ENCODE results near the gene CFAP90.

DNA sequence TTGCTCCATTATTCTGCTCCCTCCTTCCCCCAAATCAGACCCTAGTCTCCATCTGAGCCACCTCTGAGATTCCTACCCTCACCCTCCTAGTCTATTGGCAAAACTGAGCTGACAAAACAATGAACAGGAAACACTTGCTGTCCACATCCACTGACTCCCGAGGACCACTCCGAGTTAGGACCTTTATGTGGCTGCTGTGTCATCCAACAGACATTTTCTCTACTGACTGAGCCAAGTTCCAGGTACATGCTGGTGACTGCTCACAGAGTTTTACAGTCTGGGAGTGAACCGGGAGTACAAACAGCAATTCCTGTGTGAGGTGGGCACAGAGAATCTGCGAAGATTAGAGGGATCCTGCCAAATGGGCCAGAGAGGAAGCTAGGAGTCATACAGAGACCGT lies 39.2 kb downstream of the CFAP90 start:
- TF ChIP-seq EP300 (IDR thresholded peaks at IDR 0.05) (no peak), POLR2AphosphoS5 (IDR thresholded peaks at IDR 0.05) (no peak)
- TF ChIP-seq, protein P1, sequence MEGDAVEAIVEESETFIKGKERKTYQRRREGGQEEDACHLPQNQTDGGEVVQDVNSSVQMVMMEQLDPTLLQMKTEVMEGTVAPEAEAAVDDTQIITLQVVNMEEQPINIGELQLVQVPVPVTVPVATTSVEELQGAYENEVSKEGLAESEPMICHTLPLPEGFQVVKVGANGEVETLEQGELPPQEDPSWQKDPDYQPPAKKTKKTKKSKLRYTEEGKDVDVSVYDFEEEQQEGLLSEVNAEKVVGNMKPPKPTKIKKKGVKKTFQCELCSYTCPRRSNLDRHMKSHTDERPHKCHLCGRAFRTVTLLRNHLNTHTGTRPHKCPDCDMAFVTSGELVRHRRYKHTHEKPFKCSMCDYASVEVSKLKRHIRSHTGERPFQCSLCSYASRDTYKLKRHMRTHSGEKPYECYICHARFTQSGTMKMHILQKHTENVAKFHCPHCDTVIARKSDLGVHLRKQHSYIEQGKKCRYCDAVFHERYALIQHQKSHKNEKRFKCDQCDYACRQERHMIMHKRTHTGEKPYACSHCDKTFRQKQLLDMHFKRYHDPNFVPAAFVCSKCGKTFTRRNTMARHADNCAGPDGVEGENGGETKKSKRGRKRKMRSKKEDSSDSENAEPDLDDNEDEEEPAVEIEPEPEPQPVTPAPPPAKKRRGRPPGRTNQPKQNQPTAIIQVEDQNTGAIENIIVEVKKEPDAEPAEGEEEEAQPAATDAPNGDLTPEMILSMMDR (IDR thresholded peaks at IDR 0.05), result no peak

Measured in sigmoid colon (tissue), 4 donors.